LNCAP (cell line): ENCODE measurements around the gene TCN2.

ENCODE experiments used
- TF ChIP-seq, protein P1 (sequence below): fragments of 450-650 bp; IDR thresholded peaks from 2 replicates; pipeline ENCODE4 v1.5.1; 2017; ENCODE audit warnings: mild to moderate bottlenecking

TCN2 gene

DNA sequence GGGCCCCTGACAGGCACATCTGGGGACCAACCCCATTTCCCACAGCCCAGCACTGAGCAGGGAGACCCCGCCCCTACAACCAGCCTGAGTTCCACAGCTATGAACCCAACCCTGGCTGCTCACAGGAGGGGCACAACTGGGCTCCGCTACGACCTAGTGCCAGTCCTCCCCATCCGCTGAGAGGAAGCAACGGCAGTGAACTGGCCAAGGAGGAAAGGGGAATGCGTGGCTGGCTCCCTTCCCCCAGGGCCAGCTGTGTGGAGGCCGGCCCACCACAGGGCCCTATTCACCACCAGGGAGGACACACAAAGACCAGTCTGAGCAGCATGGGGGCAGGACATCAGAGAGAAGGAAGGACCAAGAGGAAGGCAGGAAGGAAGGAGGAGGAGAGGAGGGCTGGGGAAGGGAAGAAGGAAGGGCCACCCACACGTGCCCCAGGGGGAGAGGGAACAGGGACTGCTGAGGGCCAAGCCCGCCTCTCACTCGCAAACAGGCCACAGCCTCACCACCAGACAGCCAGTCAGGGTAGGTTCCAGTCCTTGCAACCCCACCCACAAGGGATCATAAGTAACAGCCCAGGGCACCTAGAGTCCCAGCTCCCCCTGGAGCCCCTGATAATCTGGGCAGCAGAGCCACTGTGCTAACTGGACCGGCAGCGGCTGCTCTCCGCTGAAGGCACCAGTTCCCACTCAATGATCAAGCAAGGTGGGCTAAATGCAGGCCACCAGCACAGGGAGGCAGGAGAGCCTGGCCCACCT is 24.0 kb upstream of the TCN2 start:
- TF ChIP-seq, protein P1, sequence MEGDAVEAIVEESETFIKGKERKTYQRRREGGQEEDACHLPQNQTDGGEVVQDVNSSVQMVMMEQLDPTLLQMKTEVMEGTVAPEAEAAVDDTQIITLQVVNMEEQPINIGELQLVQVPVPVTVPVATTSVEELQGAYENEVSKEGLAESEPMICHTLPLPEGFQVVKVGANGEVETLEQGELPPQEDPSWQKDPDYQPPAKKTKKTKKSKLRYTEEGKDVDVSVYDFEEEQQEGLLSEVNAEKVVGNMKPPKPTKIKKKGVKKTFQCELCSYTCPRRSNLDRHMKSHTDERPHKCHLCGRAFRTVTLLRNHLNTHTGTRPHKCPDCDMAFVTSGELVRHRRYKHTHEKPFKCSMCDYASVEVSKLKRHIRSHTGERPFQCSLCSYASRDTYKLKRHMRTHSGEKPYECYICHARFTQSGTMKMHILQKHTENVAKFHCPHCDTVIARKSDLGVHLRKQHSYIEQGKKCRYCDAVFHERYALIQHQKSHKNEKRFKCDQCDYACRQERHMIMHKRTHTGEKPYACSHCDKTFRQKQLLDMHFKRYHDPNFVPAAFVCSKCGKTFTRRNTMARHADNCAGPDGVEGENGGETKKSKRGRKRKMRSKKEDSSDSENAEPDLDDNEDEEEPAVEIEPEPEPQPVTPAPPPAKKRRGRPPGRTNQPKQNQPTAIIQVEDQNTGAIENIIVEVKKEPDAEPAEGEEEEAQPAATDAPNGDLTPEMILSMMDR = no peak

DNA sequence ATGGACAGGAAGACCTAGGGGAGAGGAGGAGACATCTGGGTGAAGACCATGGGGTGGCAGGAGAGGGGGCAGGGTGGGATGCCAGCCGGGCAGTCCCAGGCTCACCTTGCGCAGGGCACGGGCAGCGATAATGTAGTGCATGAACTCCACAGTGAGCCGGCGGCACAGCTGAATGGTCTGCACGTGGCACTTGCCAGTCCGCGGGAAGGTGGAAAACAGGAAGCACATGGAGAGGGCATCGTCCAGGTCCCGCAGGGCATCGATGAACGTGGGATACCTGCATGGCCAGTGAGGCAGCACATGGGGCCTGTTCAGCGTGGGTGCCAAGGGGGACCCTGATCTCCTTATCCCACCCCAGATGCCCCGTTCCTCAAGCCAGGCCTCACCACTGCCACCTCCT is 22.5 kb upstream of the TCN2 start:
- TF ChIP-seq, protein P1 = no peak

- TF ChIP-seq, protein P1 = no peak
These were observed 20.6 kb upstream of the TCN2 start for GRCh38 chr22:30586414-30586813.

DNA sequence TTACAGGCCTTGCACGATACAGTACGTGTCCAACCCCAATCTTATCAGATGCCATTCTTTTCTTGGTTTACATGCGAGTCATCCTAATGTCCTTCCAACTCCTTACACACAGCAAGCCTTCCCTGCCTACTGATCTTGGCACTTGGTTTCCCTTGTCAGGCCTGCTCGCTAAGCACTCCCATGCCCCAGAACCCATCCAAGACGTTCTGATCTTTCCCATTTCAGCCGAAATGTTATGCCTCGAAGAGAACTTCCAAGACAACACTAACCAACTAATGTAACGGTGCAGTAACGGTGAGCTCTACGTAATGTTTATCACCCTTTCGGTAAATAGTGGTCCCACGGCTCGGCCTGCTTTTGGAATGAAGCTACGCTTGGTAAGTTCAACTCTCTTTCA is 15.8 kb upstream of the TCN2 start:
- TF ChIP-seq, protein P1 = no peak

GRCh38 chr22:30591588-30592359 is 15.2 kb upstream of the TCN2 start, which contains the start of gene PES1:
Gene PES1 (minus strand): TSS chr22:30591910. CDS start chr22:30591833, 77 bp downstream.
- TF ChIP-seq, protein P1 = no peak

DNA sequence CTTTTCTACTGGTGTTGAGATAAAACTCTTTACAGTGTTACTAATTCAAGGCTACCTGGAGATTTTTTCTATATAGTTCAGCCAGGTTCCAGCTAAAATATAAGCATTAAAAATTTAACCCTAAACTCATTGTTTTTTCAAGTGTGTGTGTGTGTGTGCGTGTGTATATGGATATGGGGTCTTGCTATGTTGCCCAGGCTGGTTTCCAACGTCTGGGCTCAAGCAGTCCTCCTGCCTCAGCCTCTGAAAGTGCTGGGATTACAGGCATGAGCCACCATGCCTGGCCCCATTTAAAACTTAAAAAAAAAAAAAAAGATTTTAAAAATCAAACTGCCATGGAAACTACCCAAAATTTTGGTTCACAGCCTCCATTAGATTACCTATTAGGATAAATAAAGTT is 10.8 kb upstream of the TCN2 start:
- TF ChIP-seq, protein P1 = no peak

- TF ChIP-seq, protein P1 = no peak
These were observed 10.1 kb upstream of the TCN2 start for GRCh38 chr22:30596886-30597285.
